ENCODE results near the gene CDA.

DNA sequence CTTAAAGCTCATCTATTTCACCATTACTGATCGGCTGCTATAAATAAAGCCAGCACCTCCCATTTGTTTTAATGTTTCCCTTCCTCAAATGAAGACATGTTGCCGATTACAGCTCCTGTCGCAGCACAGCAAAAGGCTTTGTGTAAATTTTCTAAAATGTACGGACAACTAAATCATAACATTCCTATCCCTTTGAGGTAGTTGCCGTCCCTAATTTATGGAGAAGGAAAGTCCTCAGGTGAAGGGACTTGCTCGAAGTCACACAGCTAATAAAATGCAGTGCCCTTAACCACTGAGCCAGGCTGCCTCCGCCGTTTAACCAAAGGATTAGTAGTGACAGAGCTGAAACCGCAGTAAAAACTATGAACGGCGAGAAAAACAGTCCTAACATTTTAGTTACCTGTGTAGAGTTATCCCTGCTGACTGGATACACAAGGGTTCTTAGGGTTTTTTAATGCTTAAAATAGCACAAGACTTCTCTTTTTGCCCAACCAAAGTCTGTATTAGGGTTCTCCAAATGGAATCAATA is 45.2 kb downstream of the CDA start:
- TF ChIP-seq, protein P1, sequence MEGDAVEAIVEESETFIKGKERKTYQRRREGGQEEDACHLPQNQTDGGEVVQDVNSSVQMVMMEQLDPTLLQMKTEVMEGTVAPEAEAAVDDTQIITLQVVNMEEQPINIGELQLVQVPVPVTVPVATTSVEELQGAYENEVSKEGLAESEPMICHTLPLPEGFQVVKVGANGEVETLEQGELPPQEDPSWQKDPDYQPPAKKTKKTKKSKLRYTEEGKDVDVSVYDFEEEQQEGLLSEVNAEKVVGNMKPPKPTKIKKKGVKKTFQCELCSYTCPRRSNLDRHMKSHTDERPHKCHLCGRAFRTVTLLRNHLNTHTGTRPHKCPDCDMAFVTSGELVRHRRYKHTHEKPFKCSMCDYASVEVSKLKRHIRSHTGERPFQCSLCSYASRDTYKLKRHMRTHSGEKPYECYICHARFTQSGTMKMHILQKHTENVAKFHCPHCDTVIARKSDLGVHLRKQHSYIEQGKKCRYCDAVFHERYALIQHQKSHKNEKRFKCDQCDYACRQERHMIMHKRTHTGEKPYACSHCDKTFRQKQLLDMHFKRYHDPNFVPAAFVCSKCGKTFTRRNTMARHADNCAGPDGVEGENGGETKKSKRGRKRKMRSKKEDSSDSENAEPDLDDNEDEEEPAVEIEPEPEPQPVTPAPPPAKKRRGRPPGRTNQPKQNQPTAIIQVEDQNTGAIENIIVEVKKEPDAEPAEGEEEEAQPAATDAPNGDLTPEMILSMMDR (IDR thresholded peaks at IDR 0.05), result no peak
- TF ChIP-seq POLR2A (IDR thresholded peaks at IDR 0.05) (no peak), EP300 (IDR thresholded peaks at IDR 0.05) (no peak)
